HepG2 (cell line): ENCODE data around the gene IL1RAPL2. TPM values are rescaled to one million over a fixed set of nuclear protein-coding genes. Genes with fewer than 3 reads are reported as not detected.
A peak's percentile ranks its signal among the peaks of the same experiment; 100 is the strongest.

Experiments
- ATAC-seq: fragments of 200-7000 bp; cut with Tn5 transposase; 3 replicates; pipeline ENCODE4 v1.9.1; 2020; ENCODE audit warnings: mild to moderate bottlenecking, moderate library complexity
- BruUV-seq: library from RNA; stranded (reverse); fragments of 400-500 nt; replicated peaks from 2 replicates; lab custom pipeline; 2021; lab: Mats Ljungman, UMichigan
- CTCF ChIA-PET: fragments of 300-600 bp; formaldehyde crosslinking; extraction: SDS; loops from one replicate; lab custom pipeline; 2021; ENCODE audit warnings: low total read pairs, inconsistent platforms, low intra/inter-chr PET ratio; lab: Yijun Ruan, JAX
- POLR2A ChIA-PET: fragments of 350-600 bp; sonication (Branson Sonifier 250); formaldehyde crosslinking; loops from one replicate; lab custom pipeline; 2020; ENCODE audit warnings: antibody characterized with exemption, inconsistent platforms; lab: Yijun Ruan, JAX
- DNase-seq: peaks from one replicate; pipeline ENCODE4 v3.0.0-alpha.2; 2015; ENCODE audit warnings: low spot score
- FAIRE-seq: peaks from 3 replicates; lab custom pipeline; 2011; peaks lifted over from hg19 to GRCh38; lab: Jason Lieb, UNC
- H2AFZ ChIP-seq: one replicate; pipeline ENCODE4 v1.6.1; 2011; ENCODE audit warnings: low read length, inconsistent platforms
- H3K27ac ChIP-seq: fragments of 300-600 bp; 3 replicates; pipeline ENCODE4 v1.8.0; 2011; ENCODE audit warnings: mixed run types, mild to moderate bottlenecking, mixed read lengths, low read length, inconsistent platforms; ENCODE audit not compliant: insufficient read depth; ENCODE audit errors: extremely low read length
- H3K27me3 ChIP-seq, 2 experiments: fragments of 200-600 bp in 1 of 2; 2 replicates in 1 of 2; 3 replicates in 1 of 2; pipeline versions ENCODE4 v1.6.0 to v1.8.0; 2011; ENCODE audit warnings: low read length in 2 of 2, mild to moderate bottlenecking in 2 of 2, moderate library complexity in 2 of 2, inconsistent platforms in 1 of 2; ENCODE audit not compliant: insufficient read depth in 2 of 2, control insufficient read depth in 1 of 2
- H3K36me3 ChIP-seq, 2 experiments: fragments of 200-600 bp in 1 of 2; replicated peaks in 1 of 2; 2 replicates in 1 of 2; 3 replicates in 1 of 2; pipeline versions ENCODE4 v1.5.1 to v1.8.0; 2011; ENCODE audit warnings: low read length in 2 of 2, inconsistent platforms in 1 of 2; ENCODE audit not compliant: insufficient read depth in 2 of 2, control insufficient read depth in 1 of 2
- H3K4me1 ChIP-seq: 2 replicates; pipeline ENCODE4 v1.5.1; 2012; ENCODE audit warnings: low read length, inconsistent platforms; ENCODE audit not compliant: insufficient read depth
- H3K4me2 ChIP-seq: 2 replicates; pipeline ENCODE4 v1.6.0; 2011; ENCODE audit warnings: low read depth, low read length, inconsistent platforms
- H3K4me3 ChIP-seq, 3 experiments: fragments of 200-600 bp in 1 of 3; sonication (generic), shearing (Covaris generic) in 1 of 3; replicated peaks in 1 of 3; 2 replicates each; pipeline ENCODE4 v1.5.1; 2011 to 2016; ENCODE audit warnings: low read length in 3 of 3, inconsistent platforms in 2 of 3, low read depth in 2 of 3, mild to moderate bottlenecking in 2 of 3, control low read depth in 1 of 3, mixed read lengths in 1 of 3; ENCODE audit not compliant: insufficient read depth in 1 of 3
- H3K79me2 ChIP-seq: one replicate; pipeline ENCODE4 v1.6.1; 2011; ENCODE audit warnings: low read length, inconsistent platforms; ENCODE audit not compliant: insufficient read depth
- H3K9ac ChIP-seq: 2 replicates; pipeline ENCODE4 v1.6.0; 2011; ENCODE audit warnings: mild to moderate bottlenecking, low read depth, low read length, inconsistent platforms; ENCODE audit not compliant: insufficient read depth
- H3K9me3 ChIP-seq: 2 replicates; pipeline ENCODE4 v1.5.1; 2012; ENCODE audit warnings: mild to moderate bottlenecking, low read length
- H4K20me1 ChIP-seq: 2 replicates; pipeline ENCODE4 v1.6.0; 2011; ENCODE audit warnings: inconsistent platforms, mild to moderate bottlenecking, low read length, moderate library complexity; ENCODE audit not compliant: insufficient read depth
- FOXP1 ChIP-seq, 2 experiments: fragments of 450-650 bp in 1 of 2; IDR thresholded peaks; 2 replicates each; pipeline ENCODE4 v1.6.1; 2017 to 2018; ENCODE audit warnings: antibody characterized with exemption in 1 of 2
- ZBTB25 ChIP-seq: IDR thresholded peaks from 2 replicates; pipeline ENCODE4 v1.6.1; 2018; ENCODE audit warnings: missing genetic modification reagents
- WGBS: methylation state at CpG from one replicate; pipeline ENCODE4 v1.1.6; 2017; ENCODE audit warnings: low lambda C conversion rate; 5-methylcytosine and 5-hydroxymethylcytosine counted together
- in situ Hi-C: cut with HindIII; loops from 2 replicates; pipeline ENCODE4 v1.10.0; 2017; ENCODE audit warnings: low pct_unique_long_range_greater_than_20kb; ENCODE audit not compliant: extremely low pct_ligation_motif_present
- intact Hi-C: fragments of 100-400 bp; cut with micrococcal nuclease; formaldehyde crosslinking; loops from one replicate; pipeline ENCODE4 v1.10.0; 2022; ENCODE audit not compliant: unreplicated experiment
- polyA plus RNA-seq, 8 experiments: library from polyadenylated mRNA; depleted of rRNA in 3 of 8; stranded (reverse) in 7 of 8; unstranded in 1 of 8; fragments of >200 nt; fragmentation: Illumina TruSeq in 4 of 8; extraction: Trizol in 4 of 8; gene quantifications; 2 replicates each; pipeline versions ENCODE4 v1.2.1 to v1.2.3, GENCODE V29; 2011 to 2016; ENCODE audit warnings: low read depth in 4 of 8, missing spikeins in 1 of 8, mixed read lengths in 1 of 8; ENCODE audit not compliant: insufficient read depth in 1 of 8
- total RNA-seq, 5 experiments: library from RNA; depleted of rRNA; stranded (reverse); fragments of >200 nt; fragmentation: Illumina TruSeq; extraction: Trizol; gene quantifications; 2 replicates each; pipeline ENCODE4 v1.2.3, GENCODE V29; 2016; ENCODE audit warnings: low read depth in 1 of 5
- TF ChIP-seq, protein P1 (sequence below): sonication (generic); formaldehyde crosslinking; IDR thresholded peaks from 2 replicates; pipeline ENCODE4 v1.5.0; 2020; ENCODE audit warnings: mild to moderate bottlenecking, missing genetic modification reagents, moderate library complexity
- TF ChIP-seq, protein P2 (sequence below): sonication (generic); formaldehyde crosslinking; IDR thresholded peaks from 2 replicates; pipeline ENCODE4 v1.5.0; 2020; ENCODE audit warnings: missing genetic modification reagents, mild to moderate bottlenecking, borderline replicate concordance
- TF ChIP-seq, protein P3 (sequence below): sonication (generic); formaldehyde crosslinking; conservative IDR thresholded peaks from 2 replicates; pipeline ENCODE4 v1.4.0; 2020; ENCODE audit warnings: mild to moderate bottlenecking, missing genetic modification reagents, moderate library complexity

IL1RAPL2 gene
- total and polyA plus RNA-seq, 2 of the 13 experiments (the other 11 are each of a cell fraction or from before 2014, with no cell fraction given): not detected

DNA sequence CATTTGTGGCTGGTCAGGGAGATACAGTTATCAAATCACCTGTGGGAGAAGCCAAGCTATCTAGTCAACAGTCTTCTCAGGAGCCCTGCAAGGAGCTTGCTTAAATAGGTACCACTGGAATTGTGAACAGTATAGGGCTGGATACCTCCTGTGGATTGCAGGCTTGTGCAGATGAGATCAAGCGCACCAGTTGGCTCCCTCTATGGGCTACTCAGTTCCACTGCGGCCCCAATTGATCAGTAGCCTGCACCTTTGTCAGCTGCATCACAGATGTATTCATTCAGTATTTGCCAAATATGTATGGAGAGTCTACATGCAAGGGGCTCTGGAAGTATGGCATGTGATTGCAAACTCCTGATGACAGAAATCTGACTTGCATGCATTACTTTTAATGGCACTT, 625.9 kb downstream of the IL1RAPL2 start:
- Histone ChIP-seq H3K36me3 (no peaks in the 10 kb centered on the region), H3K4me1 (no peaks in the 10 kb centered on the region), H4K20me1 (no peaks in the 10 kb centered on the region), H3K9me3 (no peaks in the 10 kb centered on the region), H3K4me3 (no peak overlapping the region), H2AFZ (no peak overlapping the region), H3K4me2 (no peak overlapping the region), H3K27ac (no peak overlapping the region), H3K27me3 (no peaks in the 10 kb centered on the region), H3K9ac (no peak overlapping the region), H3K79me2 (no peaks in the 10 kb centered on the region)
- no CpG with 5 or more reads among the region's 2 CpGs for WGBS
- peak; percentile 64 for FAIRE-seq
- CTCF ChIA-PET: no interaction called here
- in situ Hi-C loops (no loop called here), intact Hi-C loops (loop anchor here (5.0 kb wide), 1 partner anchor 635 kb away; no protein-coding TSS in a partner anchor)
- TF ChIP-seq, protein P1, sequence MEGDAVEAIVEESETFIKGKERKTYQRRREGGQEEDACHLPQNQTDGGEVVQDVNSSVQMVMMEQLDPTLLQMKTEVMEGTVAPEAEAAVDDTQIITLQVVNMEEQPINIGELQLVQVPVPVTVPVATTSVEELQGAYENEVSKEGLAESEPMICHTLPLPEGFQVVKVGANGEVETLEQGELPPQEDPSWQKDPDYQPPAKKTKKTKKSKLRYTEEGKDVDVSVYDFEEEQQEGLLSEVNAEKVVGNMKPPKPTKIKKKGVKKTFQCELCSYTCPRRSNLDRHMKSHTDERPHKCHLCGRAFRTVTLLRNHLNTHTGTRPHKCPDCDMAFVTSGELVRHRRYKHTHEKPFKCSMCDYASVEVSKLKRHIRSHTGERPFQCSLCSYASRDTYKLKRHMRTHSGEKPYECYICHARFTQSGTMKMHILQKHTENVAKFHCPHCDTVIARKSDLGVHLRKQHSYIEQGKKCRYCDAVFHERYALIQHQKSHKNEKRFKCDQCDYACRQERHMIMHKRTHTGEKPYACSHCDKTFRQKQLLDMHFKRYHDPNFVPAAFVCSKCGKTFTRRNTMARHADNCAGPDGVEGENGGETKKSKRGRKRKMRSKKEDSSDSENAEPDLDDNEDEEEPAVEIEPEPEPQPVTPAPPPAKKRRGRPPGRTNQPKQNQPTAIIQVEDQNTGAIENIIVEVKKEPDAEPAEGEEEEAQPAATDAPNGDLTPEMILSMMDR (CRISPR knock-in tag): peak; percentile 32
- TF ChIP-seq ZBTB25 (CRISPR knock-in tag): no peak
- no TSS peak for BruUV-seq
- DNase-seq: no peak
- ATAC-seq: peak; percentile 91
- POLR2A ChIA-PET: no interaction called here

GRCh38 chrX:105209406-105209805, 643.4 kb downstream of the IL1RAPL2 start:
- H3K27me3 ChIP-seq: no peaks in the 10 kb centered on the region
- no peaks in the 10 kb centered on the region for H3K36me3 ChIP-seq
- no peaks in the 10 kb centered on the region for H3K79me2 ChIP-seq
- ChIA-PET CTCF (no interaction called here), POLR2A (no interaction called here)
- no peak overlapping the region for H3K4me3 ChIP-seq
- no peak overlapping the region for H3K27ac ChIP-seq
- no peak overlapping the region for H2AFZ ChIP-seq
- no peak for ATAC-seq
- in situ Hi-C loops (no loop called here), intact Hi-C loops (no loop called here)
- no peaks in the 10 kb centered on the region for H3K4me1 ChIP-seq
- no peak overlapping the region for H3K9ac ChIP-seq
- DNase-seq: no peak
- H3K9me3 ChIP-seq: no peaks in the 10 kb centered on the region
- FAIRE-seq: no peak
- H4K20me1 ChIP-seq: no peaks in the 10 kb centered on the region
- TF ChIP-seq FOXP1 (IDR thresholded peaks at IDR 0.05) (no peak), FOXP1 (CRISPR knock-in tag; IDR thresholded peaks at IDR 0.05) (no peak)
- TF ChIP-seq, protein P2, sequence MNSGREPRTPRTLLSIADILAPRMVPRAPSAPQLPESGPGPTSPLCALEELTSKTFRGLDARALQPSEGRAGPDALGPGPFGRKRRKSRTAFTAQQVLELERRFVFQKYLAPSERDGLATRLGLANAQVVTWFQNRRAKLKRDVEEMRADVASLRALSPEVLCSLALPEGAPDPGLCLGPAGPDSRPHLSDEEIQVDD (CRISPR knock-in tag): no peak
- TF ChIP-seq, protein P3, sequence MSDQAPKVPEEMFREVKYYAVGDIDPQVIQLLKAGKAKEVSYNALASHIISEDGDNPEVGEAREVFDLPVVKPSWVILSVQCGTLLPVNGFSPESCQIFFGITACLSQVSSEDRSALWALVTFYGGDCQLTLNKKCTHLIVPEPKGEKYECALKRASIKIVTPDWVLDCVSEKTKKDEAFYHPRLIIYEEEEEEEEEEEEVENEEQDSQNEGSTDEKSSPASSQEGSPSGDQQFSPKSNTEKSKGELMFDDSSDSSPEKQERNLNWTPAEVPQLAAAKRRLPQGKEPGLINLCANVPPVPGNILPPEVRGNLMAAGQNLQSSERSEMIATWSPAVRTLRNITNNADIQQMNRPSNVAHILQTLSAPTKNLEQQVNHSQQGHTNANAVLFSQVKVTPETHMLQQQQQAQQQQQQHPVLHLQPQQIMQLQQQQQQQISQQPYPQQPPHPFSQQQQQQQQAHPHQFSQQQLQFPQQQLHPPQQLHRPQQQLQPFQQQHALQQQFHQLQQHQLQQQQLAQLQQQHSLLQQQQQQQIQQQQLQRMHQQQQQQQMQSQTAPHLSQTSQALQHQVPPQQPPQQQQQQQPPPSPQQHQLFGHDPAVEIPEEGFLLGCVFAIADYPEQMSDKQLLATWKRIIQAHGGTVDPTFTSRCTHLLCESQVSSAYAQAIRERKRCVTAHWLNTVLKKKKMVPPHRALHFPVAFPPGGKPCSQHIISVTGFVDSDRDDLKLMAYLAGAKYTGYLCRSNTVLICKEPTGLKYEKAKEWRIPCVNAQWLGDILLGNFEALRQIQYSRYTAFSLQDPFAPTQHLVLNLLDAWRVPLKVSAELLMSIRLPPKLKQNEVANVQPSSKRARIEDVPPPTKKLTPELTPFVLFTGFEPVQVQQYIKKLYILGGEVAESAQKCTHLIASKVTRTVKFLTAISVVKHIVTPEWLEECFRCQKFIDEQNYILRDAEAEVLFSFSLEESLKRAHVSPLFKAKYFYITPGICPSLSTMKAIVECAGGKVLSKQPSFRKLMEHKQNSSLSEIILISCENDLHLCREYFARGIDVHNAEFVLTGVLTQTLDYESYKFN (CRISPR knock-in tag): no peak
- TF ChIP-seq, all 625 proteins: peak for 0
- BruUV-seq: no TSS peak
- H3K4me2 ChIP-seq: no peak overlapping the region
